Activated naive CD4-positive, alpha-beta T cell treated with anti-CD3 and anti-CD28 coated beads for 36 hours (primary cell): ENCODE data around the gene PXMP4. TPM values are rescaled to one million over a fixed set of nuclear protein-coding genes. Genes with fewer than 3 reads are reported as not detected.

Source experiments
- CTCF ChIA-PET: fragments of 350-600 bp; sonication (Branson Sonifier 250); formaldehyde crosslinking; loops from one replicate; lab custom pipeline; 2021; ENCODE audit warnings: antibody characterized with exemption; lab: Charles Lee
- DNase-seq: peaks from one replicate; pipeline ENCODE4 v3.0.0-alpha.2; 2020
- H3K27ac Mint-ChIP-seq: one replicate; pipeline ENCODE4 v1.8.0; 2021; ENCODE audit warnings: mild to moderate bottlenecking, mixed read lengths
- H3K27me3 Mint-ChIP-seq: one replicate; pipeline ENCODE4 v1.8.0; 2021; ENCODE audit warnings: low read depth, mixed read lengths
- H3K36me3 Mint-ChIP-seq: one replicate; pipeline ENCODE4 v1.8.0; 2021; ENCODE audit warnings: low read depth, mixed read lengths
- H3K4me1 Mint-ChIP-seq: one replicate; pipeline ENCODE4 v1.8.0; 2021; ENCODE audit warnings: low read depth, mixed read lengths
- H3K4me3 Mint-ChIP-seq: one replicate; pipeline ENCODE4 v1.8.0; 2021; ENCODE audit warnings: mild to moderate bottlenecking, moderate library complexity, mixed read lengths
- H3K9me3 Mint-ChIP-seq: one replicate; pipeline ENCODE4 v1.8.0; 2021; ENCODE audit warnings: mixed read lengths
- intact Hi-C: fragments of 100-400 bp; cut with micrococcal nuclease; formaldehyde crosslinking; loops from one replicate; pipeline ENCODE4 v1.15.1; 2023
- total RNA-seq, 2 experiments: library from RNA; stranded (reverse); gene quantifications; one replicate each; pipeline ENCODE4 v1.2.3, GENCODE V29; 2021

The PXMP4 gene
- total RNA-seq, 2 experiments from 2014 or later: 9.5 to 10.3 TPM

DNA sequence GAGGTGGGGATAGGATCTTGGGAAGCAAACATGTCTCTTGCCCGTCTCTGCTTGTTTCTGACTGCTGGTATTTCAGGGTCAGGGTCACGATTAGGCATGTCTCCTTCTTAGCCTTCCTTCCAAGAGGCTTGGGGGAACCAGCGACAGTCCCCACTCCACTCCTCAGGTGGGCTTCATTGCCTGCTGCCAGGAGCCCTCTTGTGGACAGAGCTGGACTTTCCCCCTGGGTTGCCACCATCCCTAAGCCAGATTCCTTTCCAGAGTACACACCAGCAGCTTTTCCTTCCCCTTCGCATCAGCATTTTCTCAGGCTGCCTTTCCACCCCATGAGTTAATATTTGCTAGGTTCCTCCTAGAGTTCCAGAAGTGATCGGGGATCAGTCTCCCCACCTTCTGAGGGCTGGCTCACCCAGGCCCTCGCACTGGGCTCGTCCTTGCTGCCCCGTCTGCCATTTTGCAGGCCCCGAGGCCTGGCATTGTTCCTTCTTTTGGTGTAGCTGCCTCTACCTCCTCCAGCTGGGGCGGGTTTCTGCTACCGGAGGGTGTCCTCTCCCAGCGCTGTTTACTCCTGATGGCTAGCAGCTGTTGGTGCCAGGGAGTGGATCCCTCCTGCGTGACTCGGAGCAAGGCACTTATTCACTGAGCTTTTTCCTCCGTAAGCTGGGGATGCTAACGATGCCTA lies 66.8 kb downstream of the PXMP4 start:
- intact Hi-C loops: loop anchor here (1.0 kb wide), 1 partner anchor 196 kb away; no protein-coding TSS in a partner anchor
- H3K27me3 Mint-ChIP-seq: no peaks in the 10 kb centered on the region
- peak; percentile 65 for DNase-seq
- H3K36me3 Mint-ChIP-seq: no peaks in the 10 kb centered on the region
- no peak overlapping the region for H3K4me3 Mint-ChIP-seq
- H3K4me1 Mint-ChIP-seq: peaks cover 36% of the 10 kb centered on the region
- H3K9me3 Mint-ChIP-seq: no peaks in the 10 kb centered on the region
- peak overlapping the region; percentile 87 for H3K27ac Mint-ChIP-seq
- CTCF ChIA-PET: interaction anchor here (1.1 to 2.1 kb wide), 4 partner anchors 10 to 196 kb away, joined by 4 to 15 read pairs (median 11); partner anchors contain the start of gene ACTL10

Other genes with a start within 250 kb of the PXMP4 start
- gene CBFA2T2, start 230.2 kb downstream of the PXMP4 start, total RNA-seq: 10 to 100 TPM; 11.1 to 11.4 TPM
- under 1 TPM; 0.15 to 0.38 TPM for gene C20orf144, start 58.0 kb downstream of the PXMP4 start, total RNA-seq
- 1 to 10 TPM in 1 of 2 experiments, under 1 TPM in 1; 0.96 to 1.0 TPM for gene ACTL10, start 53.4 kb downstream of the PXMP4 start, total RNA-seq
- gene NECAB3, start 45.9 kb downstream of the PXMP4 start, total RNA-seq: 10 to 100 TPM; 12.7 to 14.3 TPM
- 10 to 100 TPM; 69.3 to 70.0 TPM for gene E2F1, start 33.9 kb downstream of the PXMP4 start, total RNA-seq
- gene ZNF341, start 11.7 kb upstream of the PXMP4 start, total RNA-seq: 1 to 10 TPM; 5.8 to 6.8 TPM
- 10 to 100 TPM; 68.9 to 69.7 TPM for gene CHMP4B, start 91.0 kb upstream of the PXMP4 start, total RNA-seq